Measurements from ENCODE around the gene PLEKHH3.

PLEKHH3 gene

DNA sequence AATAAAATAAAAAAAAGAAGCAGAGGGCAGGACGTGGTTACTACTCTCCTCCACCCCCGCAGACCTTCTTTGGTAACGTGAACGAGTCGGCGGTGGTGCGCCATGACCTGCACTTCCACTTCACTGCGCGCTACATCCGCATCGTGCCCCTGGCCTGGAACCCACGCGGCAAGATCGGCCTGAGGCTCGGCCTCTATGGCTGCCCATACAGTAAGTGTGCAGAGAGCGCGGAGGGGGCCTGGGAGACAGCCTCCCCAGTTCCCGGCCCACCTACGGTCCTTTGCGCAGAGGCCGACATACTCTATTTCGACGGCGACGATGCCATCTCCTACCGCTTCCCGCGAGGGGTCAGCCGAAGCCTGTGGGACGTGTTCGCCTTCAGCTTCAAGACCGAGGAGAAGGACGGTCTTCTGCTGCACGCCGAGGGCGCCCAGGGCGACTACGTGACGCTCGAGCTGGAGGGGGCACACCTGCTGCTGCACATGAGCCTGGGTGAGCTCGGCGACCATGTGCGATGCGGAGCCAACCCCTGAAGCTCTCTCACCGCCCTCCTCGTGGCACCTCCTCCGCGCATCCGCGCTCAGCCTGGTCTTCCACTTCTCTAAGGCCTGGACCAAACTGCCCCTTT, 8.2 kb upstream of the PLEKHH3 start:
- no peak for DNase-seq

DNA sequence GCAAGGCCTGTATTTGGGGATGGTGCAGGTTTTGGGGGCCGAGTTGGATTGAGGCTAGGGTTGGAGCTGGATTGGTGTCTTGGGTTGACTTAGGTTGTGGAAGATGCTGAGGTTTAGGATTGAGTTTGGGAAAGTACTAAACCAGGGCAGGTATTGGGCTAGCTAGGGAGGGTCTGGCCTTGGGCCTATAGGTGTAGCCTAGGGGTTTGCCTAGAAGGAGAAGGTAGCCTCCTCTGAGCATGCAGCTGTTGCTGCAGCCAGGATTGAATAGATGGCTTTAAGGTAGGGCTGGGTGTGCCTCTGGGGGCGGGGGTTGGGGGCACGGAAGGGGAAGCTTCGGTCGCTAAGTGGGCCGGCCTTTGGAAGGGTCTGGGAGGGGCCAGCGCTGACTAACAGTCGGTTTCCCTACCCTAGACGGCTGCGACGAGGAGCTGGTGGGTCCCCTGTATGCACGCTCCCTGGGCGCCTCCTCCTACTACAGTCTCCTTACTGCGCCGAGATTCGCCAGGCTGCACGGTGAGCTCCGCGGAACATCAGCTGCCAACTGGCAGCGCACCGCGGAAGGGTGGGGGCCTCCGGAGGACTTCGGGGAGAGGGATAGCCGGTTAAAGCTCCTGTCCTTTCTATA, 6.7 kb upstream of the PLEKHH3 start:
- no peak for DNase-seq

DNA sequence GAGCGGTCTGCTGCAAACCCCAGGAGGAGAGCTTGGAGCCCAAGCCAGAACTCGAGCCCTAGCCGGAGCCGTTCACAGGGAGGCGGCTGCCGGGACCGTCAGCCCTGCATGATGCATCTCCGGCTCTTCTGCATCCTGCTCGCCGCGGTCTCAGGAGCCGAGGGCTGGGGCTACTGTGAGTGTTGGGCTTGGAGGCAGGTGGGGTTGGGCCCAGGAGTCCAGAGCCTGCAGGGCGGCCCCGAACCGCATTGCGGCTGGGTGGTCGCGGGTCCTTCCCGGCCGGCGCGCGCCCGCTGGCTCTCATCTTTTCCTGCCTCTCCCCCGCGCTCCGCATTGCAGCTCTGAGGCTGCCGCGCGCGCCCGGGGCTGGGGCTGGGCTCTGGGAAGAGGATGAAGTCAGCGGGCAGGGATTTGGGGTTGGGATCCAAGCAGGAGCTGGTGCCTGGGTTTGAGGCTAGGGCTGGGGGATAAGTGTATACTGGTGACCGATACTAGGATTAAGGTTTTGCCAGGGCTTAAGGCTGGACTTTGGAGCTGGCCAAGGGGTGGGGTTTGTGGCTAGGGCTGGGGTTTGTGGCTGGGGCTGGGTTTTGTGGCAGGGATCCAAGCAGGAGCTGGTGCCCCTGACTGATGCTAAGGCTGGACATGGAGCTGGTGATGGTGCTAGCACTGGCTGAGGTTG, 6.1 kb upstream of the PLEKHH3 start:
- no peak for DNase-seq

DNA sequence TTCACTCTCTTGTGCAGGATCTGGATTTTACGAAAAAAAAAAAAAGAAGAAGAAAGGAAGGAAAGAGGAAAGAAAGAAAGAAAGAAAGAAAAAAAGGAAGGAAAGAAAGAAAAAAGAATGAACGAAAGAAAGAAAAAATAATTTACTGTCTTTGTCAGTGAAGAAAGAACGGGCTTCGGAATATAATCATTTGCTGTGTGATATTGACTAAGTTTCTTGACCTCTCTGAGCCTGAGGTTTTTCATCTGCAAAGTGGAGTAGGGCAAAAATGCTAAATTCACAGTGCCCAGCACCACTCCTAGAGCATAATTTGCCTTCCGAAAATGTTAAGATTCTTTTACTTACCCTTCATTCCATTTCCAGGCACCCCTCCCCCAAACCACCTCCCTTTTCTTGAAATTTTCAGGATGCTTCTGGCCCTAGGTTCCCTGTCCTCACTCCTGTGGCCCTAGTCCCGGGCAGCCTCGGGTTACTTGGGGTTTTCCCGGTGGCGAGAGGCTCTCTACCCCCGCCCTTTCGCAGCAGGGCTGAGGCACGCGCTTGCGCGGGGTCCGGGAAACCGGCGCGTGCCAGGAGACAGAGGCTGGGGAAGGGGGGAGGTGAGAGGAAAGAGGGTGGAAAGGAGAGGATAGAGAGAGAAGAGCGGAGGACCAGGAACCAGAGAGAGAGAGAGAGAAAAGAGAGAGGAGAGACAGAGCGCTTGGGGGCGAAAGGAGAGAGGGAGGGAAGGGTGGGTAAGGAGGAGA, 5.4 kb upstream of the PLEKHH3 start, which contains the start of gene CNTNAP1:
CNTNAP1 (plus strand) TSS at position 556 of the 746 bp plus-strand sequence. CDS start 299 bp downstream, outside the sequence.
- peak; percentile 40 for DNase-seq

DNA sequence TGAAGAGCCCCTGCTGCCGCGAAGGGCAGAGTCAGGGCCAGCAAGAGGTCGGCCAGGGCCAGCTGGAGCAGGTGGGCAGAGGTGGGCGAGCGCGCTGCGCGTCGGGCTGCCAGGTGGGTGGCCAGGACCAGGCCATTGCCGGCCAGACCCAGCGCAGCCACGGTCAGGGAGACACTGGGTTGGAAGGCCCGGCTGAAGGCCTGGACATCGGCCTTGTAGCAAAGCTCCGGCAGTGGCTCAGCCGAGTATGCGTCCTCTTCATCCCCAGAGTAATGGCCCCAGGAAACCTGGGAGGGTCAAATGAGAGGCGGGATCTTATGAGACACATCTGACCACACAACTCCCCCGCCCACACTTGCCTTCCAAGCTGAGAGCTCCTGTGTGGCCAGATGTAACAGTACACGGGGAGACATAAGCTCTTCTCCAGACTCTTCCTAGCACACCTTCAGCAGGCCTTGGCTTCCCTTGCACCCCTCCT, 3.6 kb upstream of the PLEKHH3 start:
- no peak for DNase-seq

DNA sequence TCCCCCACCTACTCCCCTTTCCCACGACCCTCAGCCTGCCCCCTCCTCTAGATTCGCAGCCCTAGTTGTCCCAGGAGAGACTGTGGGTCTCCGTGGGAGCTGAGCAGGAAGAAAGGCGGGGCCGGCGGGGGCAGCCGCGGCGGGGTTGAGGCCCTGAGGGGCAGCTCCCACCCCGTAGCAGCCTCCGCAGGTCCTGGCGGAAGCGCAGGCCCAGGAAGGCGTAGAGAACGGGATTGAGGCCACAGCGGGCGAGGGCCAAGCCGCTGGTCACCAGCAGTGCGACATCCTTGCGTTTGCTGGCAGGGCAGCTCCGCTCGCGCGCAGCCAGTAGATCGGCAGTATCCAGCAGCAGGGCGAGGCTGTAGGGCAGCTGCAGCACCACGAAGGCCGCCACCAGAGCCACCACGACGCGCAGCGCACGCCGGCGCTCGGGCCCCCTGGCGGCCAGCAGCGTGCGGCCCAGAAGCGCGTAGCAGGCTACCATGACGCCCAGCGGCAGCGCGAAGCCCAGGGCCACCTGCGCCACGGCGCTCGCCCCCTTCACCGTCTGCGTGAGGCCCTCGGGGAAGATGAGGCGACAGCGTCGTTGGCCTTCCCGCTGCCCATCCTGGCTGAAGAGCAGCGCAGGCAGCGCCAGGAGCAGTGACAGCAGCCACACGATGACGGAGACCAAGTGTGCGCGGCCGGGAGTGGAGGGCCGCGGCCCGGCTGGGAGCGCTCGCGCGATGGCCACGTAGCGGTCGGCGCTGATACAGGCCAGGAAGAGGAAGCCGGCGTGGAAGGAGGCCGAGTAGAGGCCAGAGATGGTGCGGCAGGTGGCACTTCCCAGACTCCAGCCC, 2.9 kb upstream of the PLEKHH3 start:
- peak; percentile 81 for DNase-seq

DNA sequence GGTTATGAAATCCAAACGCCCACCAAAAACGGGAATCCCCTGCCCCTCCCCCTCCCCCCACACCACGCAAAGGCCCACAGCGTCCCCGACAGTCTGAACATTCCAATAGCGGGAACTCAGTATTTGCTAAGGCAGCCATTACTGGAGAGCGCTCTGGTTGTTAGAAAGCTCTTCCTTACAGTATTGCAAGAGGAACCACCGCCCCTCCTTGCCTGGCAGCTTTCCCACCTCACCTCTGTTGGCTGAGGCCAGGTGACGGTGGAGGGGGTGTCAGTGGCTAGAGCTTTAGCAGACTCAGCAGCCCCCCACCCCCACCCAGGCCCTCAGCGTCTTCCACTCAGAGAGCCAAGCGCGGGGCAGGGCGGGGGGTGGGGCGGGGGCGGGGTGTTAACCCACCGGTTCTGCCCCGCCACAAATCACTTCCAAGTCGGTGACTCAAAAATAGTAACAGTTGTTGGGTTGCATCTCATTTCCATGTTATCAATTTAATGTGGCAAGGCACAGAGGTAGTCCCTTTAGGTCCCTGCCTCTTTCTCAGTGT, 2.2 kb upstream of the PLEKHH3 start:
- peak; percentile 86 for DNase-seq

DNA sequence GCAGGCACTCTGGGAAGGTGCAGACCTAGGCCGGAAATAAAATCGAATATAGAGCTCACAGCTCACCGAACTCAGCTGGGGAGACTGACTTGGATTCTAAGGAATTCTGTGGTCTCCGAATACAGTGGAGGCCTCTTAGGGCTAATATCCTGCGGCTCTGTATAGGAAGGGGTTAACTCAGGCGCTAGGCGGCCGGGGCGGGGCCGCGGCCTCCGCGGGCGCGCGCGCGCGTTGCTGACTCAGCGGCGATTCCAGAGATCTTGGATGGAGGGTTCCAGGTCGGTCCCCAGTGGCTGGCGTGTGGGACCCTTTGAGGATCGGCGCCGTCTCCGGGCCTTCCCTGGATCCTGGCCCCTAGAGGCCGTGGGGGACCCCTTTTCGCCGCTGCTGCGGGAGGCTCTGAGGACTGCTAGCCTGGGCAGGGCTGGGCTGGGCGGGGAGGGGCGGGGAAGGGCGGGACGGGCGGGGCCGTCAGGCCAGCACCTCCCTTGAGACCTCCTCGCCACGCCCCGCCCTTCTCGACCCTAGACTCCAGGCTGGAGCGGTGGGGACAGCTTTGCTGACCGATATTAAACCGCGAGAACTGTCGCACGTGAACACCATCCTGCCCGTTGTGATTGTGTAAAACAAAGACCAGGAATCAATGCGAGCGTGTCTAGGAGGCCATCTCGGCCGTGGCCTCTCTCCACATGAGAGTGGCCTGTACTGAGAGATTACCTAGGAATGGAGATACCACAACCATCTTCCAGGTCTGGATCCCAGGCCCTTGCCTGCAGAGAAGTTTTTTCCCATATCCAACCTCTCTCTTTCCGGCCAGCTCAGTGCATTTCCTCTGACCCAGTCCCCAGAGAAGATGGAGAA, 1.4 kb upstream of the PLEKHH3 start:
- peak; percentile 90 for DNase-seq

DNA sequence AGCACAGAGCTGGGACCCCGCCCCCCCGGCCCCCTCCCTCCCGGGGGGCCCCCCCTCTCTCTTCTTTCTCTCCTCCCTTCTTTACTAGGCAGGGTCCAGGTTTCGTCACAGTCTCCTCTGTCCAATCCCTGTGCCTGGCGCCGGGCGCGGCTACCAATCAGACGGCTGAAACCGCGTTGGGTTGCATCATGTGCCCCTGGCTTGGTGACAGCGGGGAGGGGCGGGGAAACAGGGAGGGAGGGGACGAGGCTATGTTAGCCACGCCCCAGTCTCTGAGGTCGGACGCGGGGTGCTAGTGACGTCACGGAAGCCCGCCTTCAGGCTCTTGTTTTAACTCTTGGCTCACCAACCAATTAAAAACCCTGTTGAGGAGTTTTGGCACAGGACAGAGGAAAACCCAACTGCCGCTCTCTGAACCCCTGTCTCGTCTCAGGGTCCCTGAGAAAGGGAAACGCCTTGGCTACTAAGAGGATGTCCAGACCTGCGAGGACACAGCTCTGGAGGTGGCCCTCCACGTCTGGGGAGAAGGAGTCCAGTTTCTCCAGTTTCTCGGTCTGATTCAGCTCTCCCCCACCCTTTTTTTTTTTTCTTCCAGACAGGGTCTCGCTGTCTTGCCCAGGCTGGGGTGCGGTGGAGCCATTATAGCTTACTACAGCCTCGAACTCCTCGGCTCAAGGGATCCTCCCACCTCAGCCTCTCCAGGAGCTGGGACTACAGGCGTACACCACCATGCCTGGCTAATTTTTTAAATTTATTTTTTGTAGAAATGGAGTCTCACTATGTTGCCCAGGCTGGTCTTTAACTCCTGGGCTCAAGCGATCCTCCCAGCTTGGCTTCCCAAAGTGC, 441 bp upstream of the PLEKHH3 start:
- peak; percentile 100 for DNase-seq

DNA sequence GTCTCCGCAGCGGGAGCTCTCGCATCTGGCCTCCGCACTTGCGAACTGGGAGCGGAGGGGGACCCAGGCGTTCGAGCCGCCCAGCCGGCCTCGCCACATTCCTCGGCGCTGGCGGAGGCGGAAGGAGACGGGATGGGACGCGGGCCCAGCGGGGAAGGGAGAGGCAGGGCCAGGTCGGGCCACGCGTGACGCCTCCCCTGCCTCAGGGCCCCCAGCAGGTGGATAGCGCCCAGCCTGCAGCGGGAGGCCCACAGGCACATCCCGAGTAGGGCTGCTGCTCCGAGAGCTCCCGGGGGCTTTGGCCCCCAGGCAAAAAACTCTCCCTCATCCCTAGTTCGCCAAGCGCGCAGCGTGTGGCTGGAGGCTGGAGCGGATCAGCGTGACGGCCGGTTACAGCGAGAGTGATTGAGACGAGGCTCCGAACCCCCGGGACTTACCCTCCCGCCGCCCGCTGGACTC, 800 bp downstream of the PLEKHH3 start:
- no peak for DNase-seq

DNA sequence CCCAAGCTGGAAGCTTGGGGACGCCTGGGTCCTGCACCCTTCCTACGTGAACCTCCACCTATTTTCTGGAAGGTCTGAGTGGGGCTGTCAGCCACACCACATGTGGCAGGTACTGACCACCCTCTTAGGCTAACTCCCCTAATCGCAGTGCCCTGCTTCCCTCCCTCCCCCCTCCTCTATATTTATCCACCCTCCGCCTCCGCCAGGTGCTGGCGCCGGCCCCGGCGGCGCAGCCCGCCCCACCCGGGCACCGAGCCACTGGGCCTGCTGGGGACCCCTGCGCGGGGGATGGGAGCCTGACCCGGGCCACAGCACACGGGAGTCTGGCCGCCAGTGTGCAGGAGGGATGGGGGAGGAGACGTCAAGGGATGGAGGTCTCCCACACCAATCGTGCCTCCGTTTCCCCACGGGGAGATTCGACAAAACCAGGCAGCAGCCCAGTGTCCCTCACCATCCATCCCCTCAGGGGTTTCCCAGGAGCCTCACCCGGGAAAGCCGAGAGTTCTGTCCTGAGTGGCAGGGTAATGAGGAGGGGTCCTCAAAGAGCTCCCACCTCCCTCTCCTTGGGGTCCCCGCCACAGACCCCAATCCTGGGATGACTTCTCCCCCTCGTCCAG, 1.3 kb downstream of the PLEKHH3 start:
- DNase-seq, result peak; percentile 39

DNA sequence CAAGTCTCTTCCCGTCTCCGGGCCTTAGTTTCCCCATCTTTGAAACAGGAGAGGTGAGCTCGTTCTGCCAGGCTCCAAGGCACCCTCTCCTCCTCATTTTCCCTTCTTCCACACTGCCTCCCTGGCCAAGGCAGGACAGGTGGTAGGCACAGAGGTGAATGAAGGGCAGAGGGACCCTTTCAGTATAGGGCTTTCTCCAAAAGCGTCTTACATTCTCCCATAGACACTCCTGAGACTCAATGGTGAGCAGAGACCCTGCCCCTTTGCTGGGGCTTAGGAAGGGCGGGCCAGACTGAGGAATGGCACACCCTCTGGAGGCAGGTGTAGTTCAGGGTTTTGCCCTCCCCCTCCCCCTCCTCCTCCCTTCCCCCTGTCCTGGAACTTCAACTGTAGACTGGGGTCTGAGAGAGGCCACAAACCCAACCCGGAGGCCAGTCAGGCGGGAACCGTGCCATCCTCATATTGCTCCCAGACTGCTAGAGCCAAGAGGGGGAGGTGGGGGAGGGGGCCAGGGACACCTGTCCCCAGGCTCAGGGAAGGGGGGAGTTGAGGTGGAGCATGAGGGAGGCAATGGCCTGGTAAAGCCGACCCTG, 1.9 kb downstream of the PLEKHH3 start:
- DNase-seq, result no peak

DNA sequence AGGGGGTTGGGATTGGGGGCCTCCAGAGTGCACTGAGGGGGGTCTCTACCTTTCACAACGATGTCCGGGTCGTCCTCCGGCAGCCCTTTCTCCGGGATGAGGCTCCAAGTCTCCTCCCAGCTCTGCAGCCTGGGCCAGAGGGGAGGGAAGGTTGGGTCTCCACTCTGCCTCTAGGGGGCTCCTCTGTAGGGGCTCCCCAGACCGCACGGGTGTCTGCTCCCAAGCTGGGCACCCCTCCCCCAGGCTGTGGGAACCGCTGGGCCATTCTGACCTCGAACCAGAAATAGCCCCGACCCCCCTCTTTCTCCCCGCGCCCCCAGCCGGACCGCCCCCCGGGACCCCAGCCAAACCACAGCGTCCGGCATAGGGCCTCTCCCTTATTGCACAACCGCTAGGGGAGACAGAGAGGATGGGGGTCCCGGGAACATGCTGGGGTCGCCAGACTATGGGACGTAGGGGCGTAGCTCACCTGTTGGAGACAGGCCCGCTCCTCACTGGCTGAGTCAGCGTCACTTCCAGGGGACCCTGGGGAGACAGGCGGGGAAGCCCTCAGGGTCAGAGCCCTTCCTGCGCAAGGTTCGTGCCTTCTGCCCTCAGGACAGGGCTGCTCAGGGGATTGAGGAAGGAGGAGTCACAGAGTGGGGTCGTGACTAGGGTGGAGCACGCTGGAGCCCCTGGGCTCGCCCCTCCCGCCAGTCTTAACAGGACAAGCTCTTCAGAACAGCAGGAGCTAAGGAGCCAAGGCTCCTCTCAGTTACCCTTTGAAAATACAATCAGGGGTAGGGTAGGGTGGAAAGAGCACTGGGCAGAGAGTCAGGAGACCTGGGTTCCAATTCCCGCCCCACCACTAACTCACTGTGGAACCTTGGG, 2.7 kb downstream of the PLEKHH3 start:
- DNase-seq, result peak; percentile 11

DNA sequence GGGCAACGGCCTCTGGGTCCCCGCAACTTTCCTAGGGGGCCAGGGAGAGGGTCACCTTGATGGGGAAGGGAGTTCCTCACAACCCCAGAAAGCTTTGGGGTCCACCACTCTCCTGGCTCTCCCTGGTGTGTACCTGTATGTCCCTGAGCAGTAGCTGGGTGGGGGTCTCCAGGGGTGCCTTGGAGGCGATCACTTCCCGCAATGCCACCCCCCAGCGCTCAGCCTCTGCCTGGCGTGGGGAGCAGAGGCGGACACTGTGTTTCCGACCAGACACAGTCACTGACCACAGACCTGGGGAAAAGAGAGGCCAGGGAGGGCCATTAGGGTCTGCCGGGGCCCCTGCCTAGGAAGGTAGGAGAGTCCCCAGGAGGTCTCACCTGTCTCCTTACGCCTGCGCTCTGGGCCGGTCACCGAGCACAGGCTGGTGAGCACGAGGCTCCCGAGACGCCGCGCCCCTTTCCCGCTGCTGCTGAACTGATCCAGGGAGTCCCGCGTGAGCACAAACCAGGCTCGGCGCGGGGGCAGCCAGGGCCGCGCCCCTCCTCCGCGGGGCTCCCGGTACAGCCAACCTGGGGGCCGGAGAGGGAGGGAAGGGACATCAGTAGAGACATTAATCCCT, 3.4 kb downstream of the PLEKHH3 start:
- no peak for DNase-seq

DNA sequence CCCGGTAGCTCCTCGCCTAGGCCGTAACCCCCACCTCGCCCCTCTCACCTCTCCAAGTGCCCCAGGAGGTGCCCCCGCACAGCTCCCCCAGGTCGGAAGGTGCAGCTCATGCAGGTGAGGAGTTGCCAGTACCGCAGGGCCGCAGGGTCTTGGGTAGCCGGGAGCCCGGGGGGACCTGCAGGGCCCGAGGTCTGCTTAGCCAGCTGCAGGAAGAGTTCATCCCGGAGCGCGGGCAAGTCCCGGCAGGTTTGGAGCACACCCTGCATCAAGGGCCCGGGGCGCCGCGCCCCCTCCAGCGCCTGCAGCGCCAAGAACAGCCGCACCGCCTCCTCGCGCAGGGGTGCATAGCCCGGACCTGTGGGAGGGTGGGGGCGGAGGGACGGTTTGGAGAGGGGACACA, 4.8 kb downstream of the PLEKHH3 start:
- DNase-seq, result peak; percentile 65

DNA sequence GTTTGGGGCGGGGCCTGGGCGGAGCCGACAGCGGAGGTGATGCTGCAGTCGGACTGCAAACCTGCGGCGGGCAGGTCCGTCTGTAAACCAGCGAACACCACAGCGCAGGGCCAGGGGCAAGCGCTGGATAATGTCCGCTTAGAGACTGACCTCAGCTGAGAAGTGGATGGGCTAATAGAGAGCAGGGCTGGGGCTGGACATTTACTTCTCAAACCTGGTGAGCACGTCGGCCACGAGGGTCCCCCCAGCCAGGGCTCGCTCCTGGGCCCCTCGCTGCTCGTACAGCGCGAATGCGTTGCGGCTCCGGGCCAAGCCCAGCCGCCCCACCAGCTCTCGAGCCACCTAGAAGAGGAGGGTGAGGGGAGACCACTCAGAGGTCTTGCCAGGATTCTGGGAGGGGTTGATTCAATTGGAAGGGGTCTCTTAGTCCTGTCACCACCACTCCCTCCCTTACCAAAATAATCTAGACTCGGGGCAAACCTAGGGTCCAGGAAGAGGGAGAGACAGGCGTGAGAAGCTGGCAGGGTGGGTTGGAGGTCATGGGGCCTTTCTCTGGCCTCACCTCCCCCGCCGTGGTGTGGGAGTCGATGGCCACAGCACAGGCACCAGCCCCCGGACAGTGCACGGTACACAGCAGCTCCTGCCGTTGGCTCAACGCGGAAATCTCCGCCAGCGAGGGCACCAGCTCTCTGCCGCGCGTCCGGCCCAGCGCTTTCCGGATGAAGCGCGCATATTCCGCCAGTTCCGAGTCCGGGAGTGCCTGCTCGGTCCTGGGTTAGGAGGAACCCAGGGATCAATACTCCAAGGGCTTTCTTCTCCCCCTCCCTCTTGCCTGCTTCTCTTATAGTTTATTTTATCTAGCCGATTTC, 5.8 kb downstream of the PLEKHH3 start:
- DNase-seq, result no peak
